Endodermal cell (in vitro differentiated cells): ENCODE data around the gene OR5M8. TPM values are rescaled to one million over a fixed set of nuclear protein-coding genes. Genes with fewer than 3 reads are reported as not detected.

Experiments
- DNase-seq: peaks from one replicate; pipeline ENCODE4 v3.0.0-alpha.2; 2017
- H3K27ac ChIP-seq: 2 replicates; pipeline ENCODE4 v1.5.1; 2013; ENCODE audit warnings: mild to moderate bottlenecking, low read depth, low read length, moderate library complexity
- H3K27me3 ChIP-seq: 2 replicates; pipeline ENCODE4 v1.6.1; 2013; ENCODE audit warnings: mild to moderate bottlenecking, low read length, moderate library complexity; ENCODE audit not compliant: insufficient read depth, control insufficient read depth, poor library complexity, severe bottlenecking
- H3K36me3 ChIP-seq: 2 replicates; pipeline ENCODE4 v1.7.0; 2013; ENCODE audit warnings: mild to moderate bottlenecking, low read length, moderate library complexity; ENCODE audit not compliant: control insufficient read depth, insufficient read depth
- H3K4me1 ChIP-seq: one replicate; pipeline ENCODE4 v1.7.0; 2013; ENCODE audit warnings: low read length; ENCODE audit not compliant: control insufficient read depth, insufficient read depth
- H3K4me3 ChIP-seq: 2 replicates; pipeline ENCODE4 v1.5.1; 2013; ENCODE audit warnings: mild to moderate bottlenecking, low read length, moderate library complexity
- H3K9ac ChIP-seq: 2 replicates; pipeline ENCODE4 v1.6.1; 2013; ENCODE audit warnings: mild to moderate bottlenecking, low read length, moderate library complexity; ENCODE audit not compliant: poor library complexity, severe bottlenecking; ENCODE audit errors: extremely low read depth
- H3K9me3 ChIP-seq: 2 replicates; pipeline ENCODE4 v1.6.1; 2013; ENCODE audit warnings: mild to moderate bottlenecking, low read length, moderate library complexity; ENCODE audit not compliant: control insufficient read depth
- H3K27ac Mint-ChIP-seq: 2 replicates; pipeline ENCODE4 v1.8.0; 2020; ENCODE audit warnings: mixed read lengths
- H3K27me3 Mint-ChIP-seq: 2 replicates; pipeline ENCODE4 v1.8.0; 2021; ENCODE audit warnings: mild to moderate bottlenecking, mixed read lengths; ENCODE audit not compliant: insufficient read depth
- H3K36me3 Mint-ChIP-seq: 2 replicates; pipeline ENCODE4 v1.8.0; 2020; ENCODE audit warnings: low read depth, mixed read lengths
- H3K4me1 Mint-ChIP-seq: 2 replicates; pipeline ENCODE4 v1.8.0; 2020; ENCODE audit warnings: mixed read lengths
- H3K4me3 Mint-ChIP-seq: 2 replicates; pipeline ENCODE4 v1.8.0; 2020; ENCODE audit warnings: mild to moderate bottlenecking, moderate library complexity, mixed read lengths
- H3K9me3 Mint-ChIP-seq: 2 replicates; pipeline ENCODE4 v1.8.0; 2020; ENCODE audit warnings: mild to moderate bottlenecking, mixed read lengths
- WGBS, 2 experiments: methylation state at CpG; one replicate each; pipeline versions ENCODE4 v1.1.5 to v1.1.7; 2013; ENCODE audit warnings: missing lambda C conversion rate in 2 of 2, mixed read lengths in 1 of 2; ENCODE audit not compliant: insufficient coverage in 1 of 2, insufficient read length in 1 of 2; 5-methylcytosine and 5-hydroxymethylcytosine counted together
- total RNA-seq, 2 donors: library from RNA; stranded (reverse); fragmentation: NEBNext Ultra II Directional in 1 of 2; extraction: Animal tissue kit (Norgen Biotek cat#: 25700) in 1 of 2; gene quantifications; 2 replicates in 1 of 2; 3 replicates in 1 of 2; pipeline ENCODE4 v1.2.1, GENCODE V29; 2021
- TF ChIP-seq, protein P1 (sequence below): fragments of 200-600 bp; sonication (generic); conservative IDR thresholded peaks from 2 replicates; pipeline ENCODE4 v1.5.0; 2021; ENCODE audit warnings: antibody characterized with exemption, mild to moderate bottlenecking

The OR5M8 gene
- total RNA-seq, 2 donors from 2014 or later = not detected

DNA sequence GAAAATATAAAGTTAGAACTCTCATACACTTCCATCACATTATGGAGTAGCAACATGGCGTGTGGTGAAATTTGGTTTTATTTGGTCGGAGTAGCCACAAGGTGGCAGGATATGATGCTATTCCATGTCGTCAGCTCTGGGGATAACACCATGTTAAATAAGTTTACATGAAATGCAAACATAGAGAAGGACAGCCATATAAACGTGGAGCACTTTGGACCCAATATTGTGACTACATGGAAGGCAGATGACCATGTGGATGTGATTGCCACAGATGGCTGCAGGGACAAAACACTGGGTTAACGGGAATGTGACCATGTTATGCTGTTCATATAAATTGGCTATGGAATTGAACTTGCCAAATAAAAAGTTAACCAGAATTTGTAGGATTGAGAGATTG, 30.8 kb upstream of the OR5M8 start:
- Histone ChIP-seq H3K36me3 (no peaks in the 10 kb centered on the region), H3K27me3 (no peaks in the 10 kb centered on the region), H3K9ac (no peak overlapping the region), H3K27ac (no peak overlapping the region), H3K4me3 (no peak overlapping the region), H3K4me1 (peaks cover 4% of the 10 kb centered on the region), H3K9me3 (no peaks in the 10 kb centered on the region)
- Mint-ChIP-seq H3K4me3 (no peak overlapping the region), H3K27me3 (peaks cover 5% of the 10 kb centered on the region), H3K27ac (no peak overlapping the region), H3K9me3 (no peaks in the 10 kb centered on the region), H3K36me3 (no peaks in the 10 kb centered on the region), H3K4me1 (peaks cover 11% of the 10 kb centered on the region)
- peak; percentile 62 for DNase-seq
- TF ChIP-seq, protein P1, sequence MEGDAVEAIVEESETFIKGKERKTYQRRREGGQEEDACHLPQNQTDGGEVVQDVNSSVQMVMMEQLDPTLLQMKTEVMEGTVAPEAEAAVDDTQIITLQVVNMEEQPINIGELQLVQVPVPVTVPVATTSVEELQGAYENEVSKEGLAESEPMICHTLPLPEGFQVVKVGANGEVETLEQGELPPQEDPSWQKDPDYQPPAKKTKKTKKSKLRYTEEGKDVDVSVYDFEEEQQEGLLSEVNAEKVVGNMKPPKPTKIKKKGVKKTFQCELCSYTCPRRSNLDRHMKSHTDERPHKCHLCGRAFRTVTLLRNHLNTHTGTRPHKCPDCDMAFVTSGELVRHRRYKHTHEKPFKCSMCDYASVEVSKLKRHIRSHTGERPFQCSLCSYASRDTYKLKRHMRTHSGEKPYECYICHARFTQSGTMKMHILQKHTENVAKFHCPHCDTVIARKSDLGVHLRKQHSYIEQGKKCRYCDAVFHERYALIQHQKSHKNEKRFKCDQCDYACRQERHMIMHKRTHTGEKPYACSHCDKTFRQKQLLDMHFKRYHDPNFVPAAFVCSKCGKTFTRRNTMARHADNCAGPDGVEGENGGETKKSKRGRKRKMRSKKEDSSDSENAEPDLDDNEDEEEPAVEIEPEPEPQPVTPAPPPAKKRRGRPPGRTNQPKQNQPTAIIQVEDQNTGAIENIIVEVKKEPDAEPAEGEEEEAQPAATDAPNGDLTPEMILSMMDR = peak; percentile 69
- WGBS, 2 experiments = 63 to 75% methylated on average over 4 to 5 of the region's 5 CpGs

DNA sequence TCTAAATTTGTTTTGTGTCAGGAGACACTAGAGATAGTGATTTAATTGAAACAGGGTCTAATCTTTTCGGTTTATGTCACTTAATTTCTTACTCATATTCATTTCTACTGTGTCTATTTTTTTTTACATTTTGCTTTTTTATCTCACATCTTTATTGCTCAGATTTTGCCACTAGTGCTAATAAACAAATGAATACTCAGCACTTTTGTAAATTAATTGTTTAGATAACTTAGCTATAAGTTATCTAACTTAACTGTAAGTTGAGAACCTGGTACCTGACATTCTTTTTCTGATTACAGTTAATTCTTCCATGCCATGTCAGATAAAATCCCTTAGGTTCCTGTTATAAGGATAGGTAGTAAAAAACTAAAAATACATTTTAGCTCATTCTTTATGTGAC, 22.1 kb upstream of the OR5M8 start:
- no peaks in the 10 kb centered on the region for H3K36me3 ChIP-seq

DNA sequence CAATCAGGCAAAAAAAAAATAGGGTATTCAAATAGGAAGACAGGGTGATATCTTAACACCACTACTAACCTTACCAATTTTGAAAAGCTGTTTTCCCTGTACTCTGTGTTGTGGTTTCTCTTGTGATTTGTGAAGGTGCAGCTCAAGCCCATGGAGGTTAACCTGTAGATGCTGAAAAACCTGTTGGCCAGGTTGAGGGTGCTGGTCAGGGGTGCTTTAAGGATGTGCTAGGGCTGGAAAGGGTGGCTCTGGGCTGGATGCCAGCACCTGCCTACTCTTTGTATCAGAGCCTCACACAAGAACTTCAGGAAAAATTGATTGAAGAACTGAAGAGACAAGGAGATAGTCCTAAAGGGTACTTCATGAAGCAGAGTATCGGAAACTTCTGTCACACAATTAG, 18.3 kb upstream of the OR5M8 start:
- TF ChIP-seq, protein P1 = no peak
- Histone ChIP-seq H3K9ac (no peak overlapping the region), H3K9me3 (no peaks in the 10 kb centered on the region), H3K4me3 (no peak overlapping the region), H3K4me1 (peaks cover 5% of the 10 kb centered on the region), H3K36me3 (no peaks in the 10 kb centered on the region), H3K27me3 (no peaks in the 10 kb centered on the region), H3K27ac (no peak overlapping the region)
- H3K27me3 Mint-ChIP-seq = no peaks in the 10 kb centered on the region
- H3K27ac Mint-ChIP-seq = no peak overlapping the region
- H3K36me3 Mint-ChIP-seq = no peaks in the 10 kb centered on the region
- peaks cover 6% of the 10 kb centered on the region for H3K9me3 Mint-ChIP-seq
- 80% methylated on average over 1 of the region's 1 CpG; no CpG with 5 or more reads in 1 of the 2 experiments for WGBS, 2 experiments
- DNase-seq = no peak
- H3K4me3 Mint-ChIP-seq = no peak overlapping the region
- H3K4me1 Mint-ChIP-seq = peaks cover 15% of the 10 kb centered on the region

More for the DNA sequence above, 22.1 kb upstream of the OR5M8 start:
- Histone ChIP-seq H3K9me3 (no peaks in the 10 kb centered on the region), H3K27me3 (no peaks in the 10 kb centered on the region), H3K9ac (no peak overlapping the region), H3K27ac (no peak overlapping the region), H3K4me1 (peaks cover 5% of the 10 kb centered on the region), H3K4me3 (no peak overlapping the region)
- Mint-ChIP-seq H3K9me3 (no peaks in the 10 kb centered on the region), H3K4me1 (peaks cover 15% of the 10 kb centered on the region), H3K27ac (no peak overlapping the region), H3K4me3 (no peak overlapping the region), H3K27me3 (peaks cover 6% of the 10 kb centered on the region), H3K36me3 (no peaks in the 10 kb centered on the region)
- 100% methylated on average over 1 of the region's 1 CpG; no CpG with 5 or more reads in 1 of the 2 experiments for WGBS, 2 experiments
- no peak for DNase-seq
- TF ChIP-seq, protein P1 = no peak
